WTC11 (cell line): ENCODE results near the gene ACVR1. TPM values are rescaled to one million over a fixed set of nuclear protein-coding genes. Genes with fewer than 3 reads are reported as not detected.

Source experiments
- ATAC-seq: fragments of 200-7000 bp; cut with Tn5 transposase; 2 replicates; pipeline ENCODE4 v1.10.0; 2021; ENCODE audit warnings: mild to moderate bottlenecking, moderate library complexity
- CTCF ChIA-PET: fragments of 300-600 bp; sonication (Branson Sonifier 250); formaldehyde crosslinking; loops from one replicate; lab custom pipeline; 2021; ENCODE audit warnings: antibody characterized with exemption; lab: Charles Lee
- POLR2A ChIA-PET: fragments of 350-600 bp; sonication (Branson Sonifier 250); formaldehyde crosslinking; loops from one replicate; lab custom pipeline; 2021; ENCODE audit warnings: antibody characterized with exemption; lab: Charles Lee
- DNase-seq: peaks from one replicate; pipeline ENCODE4 v3.0.0; 2021; ENCODE audit warnings: low spot score
- H3K27ac Mint-ChIP-seq: 2 replicates; pipeline ENCODE4 v1.8.0; 2021; ENCODE audit warnings: mixed read lengths
- H3K27me3 Mint-ChIP-seq: 2 replicates; pipeline ENCODE4 v1.8.0; 2021; ENCODE audit warnings: low read depth, mild to moderate bottlenecking, moderate library complexity, mixed read lengths
- H3K36me3 Mint-ChIP-seq: 2 replicates; pipeline ENCODE4 v1.8.0; 2021; ENCODE audit warnings: mixed read lengths
- H3K4me1 Mint-ChIP-seq: 2 replicates; pipeline ENCODE4 v1.8.0; 2022; ENCODE audit warnings: mixed read lengths
- H3K4me3 Mint-ChIP-seq: 2 replicates; pipeline ENCODE4 v1.8.0; 2021; ENCODE audit warnings: mild to moderate bottlenecking, moderate library complexity, mixed read lengths
- H3K9me3 Mint-ChIP-seq: 2 replicates; pipeline ENCODE4 v1.8.0; 2021; ENCODE audit warnings: mixed read lengths
- ATF1 ChIP-seq: sonication (generic); formaldehyde crosslinking; IDR thresholded peaks from 2 replicates; pipeline ENCODE4 v1.8.1; 2023; ENCODE audit warnings: mild to moderate bottlenecking, moderate library complexity, missing genetic modification reagents
- CREB1 ChIP-seq: sonication (generic); formaldehyde crosslinking; IDR thresholded peaks from 2 replicates; pipeline ENCODE4 v1.8.0; 2023; ENCODE audit warnings: mild to moderate bottlenecking, missing genetic modification reagents
- CREM ChIP-seq: sonication (generic); formaldehyde crosslinking; IDR thresholded peaks from 2 replicates; pipeline ENCODE4 v1.8.1; 2022; ENCODE audit warnings: mild to moderate bottlenecking, missing genetic modification reagents, moderate library complexity
- EMX1 ChIP-seq: fragments of 250-450 bp; sonication (Bioruptor Pico); IDR thresholded peaks from 2 replicates; pipeline ENCODE4 v1.8.0; 2021; ENCODE audit warnings: mild to moderate bottlenecking
- ETV6 ChIP-seq: sonication (generic); formaldehyde crosslinking; IDR thresholded peaks from 2 replicates; pipeline ENCODE4 v1.8.1; 2022; ENCODE audit warnings: mild to moderate bottlenecking, missing genetic modification reagents
- FOXJ3 ChIP-seq: sonication (generic); formaldehyde crosslinking; IDR thresholded peaks from 2 replicates; pipeline ENCODE4 v1.9.0; 2021; ENCODE audit warnings: missing genetic modification reagents, mild to moderate bottlenecking, borderline replicate concordance
- FOXP1 ChIP-seq: sonication (generic); formaldehyde crosslinking; IDR thresholded peaks from 2 replicates; pipeline ENCODE4 v1.8.0; 2022; ENCODE audit warnings: missing genetic modification reagents, mild to moderate bottlenecking, moderate library complexity, borderline replicate concordance
- GTF2I ChIP-seq: fragments of 250-450 bp; sonication (Bioruptor Pico); conservative IDR thresholded peaks from 2 replicates; pipeline ENCODE4 v1.4.0; 2021; ENCODE audit warnings: mild to moderate bottlenecking
- NFE2L1 ChIP-seq: sonication (generic); formaldehyde crosslinking; IDR thresholded peaks from 2 replicates; pipeline ENCODE4 v1.8.1; 2023; ENCODE audit warnings: missing genetic modification reagents
- NR2C2 ChIP-seq: sonication (generic); formaldehyde crosslinking; IDR thresholded peaks from 2 replicates; pipeline ENCODE4 v1.8.0; 2022; ENCODE audit warnings: mild to moderate bottlenecking, missing genetic modification reagents
- ZNF263 ChIP-seq: sonication (generic); formaldehyde crosslinking; IDR thresholded peaks from 2 replicates; pipeline ENCODE4 v1.8.1; 2022; ENCODE audit warnings: low read depth, mild to moderate bottlenecking, moderate library complexity, missing genetic modification reagents
- ZNF317 ChIP-seq: sonication (generic); formaldehyde crosslinking; IDR thresholded peaks from 2 replicates; pipeline ENCODE4 v1.8.1; 2023; ENCODE audit warnings: low read depth, mild to moderate bottlenecking, moderate library complexity, missing genetic modification reagents, borderline replicate concordance
- ZNF416 ChIP-seq: fragments of 250-450 bp; sonication (Bioruptor Pico); IDR thresholded peaks from 2 replicates; pipeline ENCODE4 v1.9.0; 2021; ENCODE audit warnings: mild to moderate bottlenecking, inconsistent platforms
- ZNF532 ChIP-seq: fragments of 250-450 bp; sonication (Bioruptor Pico); IDR thresholded peaks from 2 replicates; pipeline ENCODE4 v1.9.0; 2021; ENCODE audit warnings: mild to moderate bottlenecking, borderline replicate concordance
- total RNA-seq: library from RNA; stranded (reverse); gene quantifications from 3 replicates; pipeline ENCODE4 v1.2.3, GENCODE V29; 2021
- TF ChIP-seq, protein P1 (sequence below): fragments of 250-450 bp; sonication (Bioruptor Pico); IDR thresholded peaks from 2 replicates; pipeline ENCODE4 v1.8.0; 2021; ENCODE audit warnings: mild to moderate bottlenecking
- TF ChIP-seq, protein P2 (sequence below): sonication (generic); formaldehyde crosslinking; IDR thresholded peaks from 2 replicates; pipeline ENCODE4 v1.8.1; 2022; ENCODE audit warnings: missing genetic modification reagents, borderline replicate concordance
- TF ChIP-seq, protein P3 (sequence below): sonication (generic); formaldehyde crosslinking; IDR thresholded peaks from 2 replicates; pipeline ENCODE4 v1.8.0; 2022; ENCODE audit warnings: mild to moderate bottlenecking, missing genetic modification reagents
- TF ChIP-seq, protein P4 (sequence below): sonication (generic); formaldehyde crosslinking; conservative IDR thresholded peaks from 2 replicates; pipeline ENCODE4 v1.8.1; 2023; ENCODE audit warnings: mild to moderate bottlenecking, low read depth, missing genetic modification reagents, moderate library complexity
- TF ChIP-seq, protein P5 (sequence below): sonication (generic); formaldehyde crosslinking; IDR thresholded peaks from 2 replicates; pipeline ENCODE4 v1.8.1; 2022; ENCODE audit warnings: low read depth, missing genetic modification reagents, borderline replicate concordance

The ACVR1 gene
- total RNA-seq, 1 experiment from 2014 or later = 19.2 TPM

GRCh38 chr2:157853820-157854219 lies 22.3 kb downstream of the ACVR1 start:
- H3K27me3 Mint-ChIP-seq = no peaks in the 10 kb centered on the region
- H3K36me3 Mint-ChIP-seq = 0 out of 2 replicates have a peak, but pooled peaks cover 2% of the 10 kb centered on the region
- no peak for ATAC-seq
- peaks cover 11% of the 10 kb centered on the region; the same call in 1 of the 2 replicates for H3K4me1 Mint-ChIP-seq
- no peak overlapping the region for H3K27ac Mint-ChIP-seq
- POLR2A ChIA-PET = interaction anchor here (0.7 kb wide), 1 partner anchor 138 kb away, joined by 3 read pairs; no protein-coding TSS in a partner anchor
- H3K4me3 Mint-ChIP-seq = no peak overlapping the region
- no peak for DNase-seq
- no peaks in the 10 kb centered on the region for H3K9me3 Mint-ChIP-seq
- CTCF ChIA-PET = interaction anchor here (0.7 to 1.4 kb wide), 3 partner anchors 12 to 345 kb away, joined by 3 read pairs; partner anchors contain the start of gene ACVR1
- TF ChIP-seq FOXP1 (CRISPR knock-in tag) = no peak
- TF ChIP-seq ATF1 (CRISPR knock-in tag) = no peak
- TF ChIP-seq ZNF317 (CRISPR knock-in tag) = no peak
- no peak for TF ChIP-seq ZNF263 (CRISPR knock-in tag)
- no peak for TF ChIP-seq CREM
- TF ChIP-seq GTF2I = no peak
- TF ChIP-seq NR2C2 = no peak
- TF ChIP-seq, protein P1, sequence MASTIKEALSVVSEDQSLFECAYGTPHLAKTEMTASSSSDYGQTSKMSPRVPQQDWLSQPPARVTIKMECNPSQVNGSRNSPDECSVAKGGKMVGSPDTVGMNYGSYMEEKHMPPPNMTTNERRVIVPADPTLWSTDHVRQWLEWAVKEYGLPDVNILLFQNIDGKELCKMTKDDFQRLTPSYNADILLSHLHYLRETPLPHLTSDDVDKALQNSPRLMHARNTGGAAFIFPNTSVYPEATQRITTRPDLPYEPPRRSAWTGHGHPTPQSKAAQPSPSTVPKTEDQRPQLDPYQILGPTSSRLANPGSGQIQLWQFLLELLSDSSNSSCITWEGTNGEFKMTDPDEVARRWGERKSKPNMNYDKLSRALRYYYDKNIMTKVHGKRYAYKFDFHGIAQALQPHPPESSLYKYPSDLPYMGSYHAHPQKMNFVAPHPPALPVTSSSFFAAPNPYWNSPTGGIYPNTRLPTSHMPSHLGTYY (CRISPR knock-in tag) = no peak
- TF ChIP-seq, protein P2, sequence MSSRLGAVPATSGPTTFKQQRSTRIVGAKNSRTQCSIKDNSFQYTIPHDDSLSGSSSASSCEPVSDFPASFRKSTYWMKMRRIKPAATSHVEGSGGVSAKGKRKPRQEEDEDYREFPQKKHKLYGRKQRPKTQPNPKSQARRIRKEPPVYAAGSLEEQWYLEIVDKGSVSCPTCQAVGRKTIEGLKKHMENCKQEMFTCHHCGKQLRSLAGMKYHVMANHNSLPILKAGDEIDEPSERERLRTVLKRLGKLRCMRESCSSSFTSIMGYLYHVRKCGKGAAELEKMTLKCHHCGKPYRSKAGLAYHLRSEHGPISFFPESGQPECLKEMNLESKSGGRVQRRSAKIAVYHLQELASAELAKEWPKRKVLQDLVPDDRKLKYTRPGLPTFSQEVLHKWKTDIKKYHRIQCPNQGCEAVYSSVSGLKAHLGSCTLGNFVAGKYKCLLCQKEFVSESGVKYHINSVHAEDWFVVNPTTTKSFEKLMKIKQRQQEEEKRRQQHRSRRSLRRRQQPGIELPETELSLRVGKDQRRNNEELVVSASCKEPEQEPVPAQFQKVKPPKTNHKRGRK (CRISPR knock-in tag) = no peak
- no peak for TF ChIP-seq ETV6 (CRISPR knock-in tag)
- TF ChIP-seq FOXJ3 (CRISPR knock-in tag) = no peak
- no peak for TF ChIP-seq EMX1 (CRISPR knock-in tag)
- TF ChIP-seq, protein P3, sequence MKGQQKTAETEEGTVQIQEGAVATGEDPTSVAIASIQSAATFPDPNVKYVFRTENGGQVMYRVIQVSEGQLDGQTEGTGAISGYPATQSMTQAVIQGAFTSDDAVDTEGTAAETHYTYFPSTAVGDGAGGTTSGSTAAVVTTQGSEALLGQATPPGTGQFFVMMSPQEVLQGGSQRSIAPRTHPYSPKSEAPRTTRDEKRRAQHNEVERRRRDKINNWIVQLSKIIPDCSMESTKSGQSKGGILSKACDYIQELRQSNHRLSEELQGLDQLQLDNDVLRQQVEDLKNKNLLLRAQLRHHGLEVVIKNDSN (CRISPR knock-in tag) = no peak
- TF ChIP-seq, protein P4, sequence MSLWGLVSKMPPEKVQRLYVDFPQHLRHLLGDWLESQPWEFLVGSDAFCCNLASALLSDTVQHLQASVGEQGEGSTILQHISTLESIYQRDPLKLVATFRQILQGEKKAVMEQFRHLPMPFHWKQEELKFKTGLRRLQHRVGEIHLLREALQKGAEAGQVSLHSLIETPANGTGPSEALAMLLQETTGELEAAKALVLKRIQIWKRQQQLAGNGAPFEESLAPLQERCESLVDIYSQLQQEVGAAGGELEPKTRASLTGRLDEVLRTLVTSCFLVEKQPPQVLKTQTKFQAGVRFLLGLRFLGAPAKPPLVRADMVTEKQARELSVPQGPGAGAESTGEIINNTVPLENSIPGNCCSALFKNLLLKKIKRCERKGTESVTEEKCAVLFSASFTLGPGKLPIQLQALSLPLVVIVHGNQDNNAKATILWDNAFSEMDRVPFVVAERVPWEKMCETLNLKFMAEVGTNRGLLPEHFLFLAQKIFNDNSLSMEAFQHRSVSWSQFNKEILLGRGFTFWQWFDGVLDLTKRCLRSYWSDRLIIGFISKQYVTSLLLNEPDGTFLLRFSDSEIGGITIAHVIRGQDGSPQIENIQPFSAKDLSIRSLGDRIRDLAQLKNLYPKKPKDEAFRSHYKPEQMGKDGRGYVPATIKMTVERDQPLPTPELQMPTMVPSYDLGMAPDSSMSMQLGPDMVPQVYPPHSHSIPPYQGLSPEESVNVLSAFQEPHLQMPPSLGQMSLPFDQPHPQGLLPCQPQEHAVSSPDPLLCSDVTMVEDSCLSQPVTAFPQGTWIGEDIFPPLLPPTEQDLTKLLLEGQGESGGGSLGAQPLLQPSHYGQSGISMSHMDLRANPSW (CRISPR knock-in tag) = no peak

GRCh38 chr2:157853211-157853610 lies 22.9 kb downstream of the ACVR1 start:
- Mint-ChIP-seq H3K4me1 (peaks cover 16% of the 10 kb centered on the region), H3K27me3 (no peaks in the 10 kb centered on the region), H3K36me3 (0 out of 2 replicates have a peak, but pooled peaks cover 2% of the 10 kb centered on the region), H3K4me3 (no peak overlapping the region), H3K27ac (no peak overlapping the region), H3K9me3 (no peaks in the 10 kb centered on the region)
- ATAC-seq = no peak
- CTCF ChIA-PET = interaction anchor here (0.7 to 1.4 kb wide), 3 partner anchors 13 to 344 kb away, joined by 3 read pairs; partner anchors contain the start of gene ACVR1
- POLR2A ChIA-PET = no interaction called here
- TF ChIP-seq CREB1 = no peak
- TF ChIP-seq, protein P5, sequence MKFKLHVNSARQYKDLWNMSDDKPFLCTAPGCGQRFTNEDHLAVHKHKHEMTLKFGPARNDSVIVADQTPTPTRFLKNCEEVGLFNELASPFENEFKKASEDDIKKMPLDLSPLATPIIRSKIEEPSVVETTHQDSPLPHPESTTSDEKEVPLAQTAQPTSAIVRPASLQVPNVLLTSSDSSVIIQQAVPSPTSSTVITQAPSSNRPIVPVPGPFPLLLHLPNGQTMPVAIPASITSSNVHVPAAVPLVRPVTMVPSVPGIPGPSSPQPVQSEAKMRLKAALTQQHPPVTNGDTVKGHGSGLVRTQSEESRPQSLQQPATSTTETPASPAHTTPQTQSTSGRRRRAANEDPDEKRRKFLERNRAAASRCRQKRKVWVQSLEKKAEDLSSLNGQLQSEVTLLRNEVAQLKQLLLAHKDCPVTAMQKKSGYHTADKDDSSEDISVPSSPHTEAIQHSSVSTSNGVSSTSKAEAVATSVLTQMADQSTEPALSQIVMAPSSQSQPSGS (CRISPR knock-in tag) = no peak
- TF ChIP-seq NFE2L1 (CRISPR knock-in tag) = no peak
- no peak for TF ChIP-seq ATF1 (CRISPR knock-in tag)
- TF ChIP-seq ZNF416 (CRISPR knock-in tag) = no peak
- TF ChIP-seq ZNF532 (CRISPR knock-in tag) = no peak
- no peak for DNase-seq
